CMK (cell line): ENCODE data around the gene HS3ST6.
"Not testable (repeated sequence)": the region's sequence is repeated elsewhere in the genome, so short reads cannot be mapped to it uniquely, and the experiment has no call there.

ENCODE experiments used
- DNase-seq: peaks from one replicate; pipeline ENCODE4 v3.0.0-alpha.2; 2010; ENCODE audit warnings: low read depth

Gene HS3ST6

DNA sequence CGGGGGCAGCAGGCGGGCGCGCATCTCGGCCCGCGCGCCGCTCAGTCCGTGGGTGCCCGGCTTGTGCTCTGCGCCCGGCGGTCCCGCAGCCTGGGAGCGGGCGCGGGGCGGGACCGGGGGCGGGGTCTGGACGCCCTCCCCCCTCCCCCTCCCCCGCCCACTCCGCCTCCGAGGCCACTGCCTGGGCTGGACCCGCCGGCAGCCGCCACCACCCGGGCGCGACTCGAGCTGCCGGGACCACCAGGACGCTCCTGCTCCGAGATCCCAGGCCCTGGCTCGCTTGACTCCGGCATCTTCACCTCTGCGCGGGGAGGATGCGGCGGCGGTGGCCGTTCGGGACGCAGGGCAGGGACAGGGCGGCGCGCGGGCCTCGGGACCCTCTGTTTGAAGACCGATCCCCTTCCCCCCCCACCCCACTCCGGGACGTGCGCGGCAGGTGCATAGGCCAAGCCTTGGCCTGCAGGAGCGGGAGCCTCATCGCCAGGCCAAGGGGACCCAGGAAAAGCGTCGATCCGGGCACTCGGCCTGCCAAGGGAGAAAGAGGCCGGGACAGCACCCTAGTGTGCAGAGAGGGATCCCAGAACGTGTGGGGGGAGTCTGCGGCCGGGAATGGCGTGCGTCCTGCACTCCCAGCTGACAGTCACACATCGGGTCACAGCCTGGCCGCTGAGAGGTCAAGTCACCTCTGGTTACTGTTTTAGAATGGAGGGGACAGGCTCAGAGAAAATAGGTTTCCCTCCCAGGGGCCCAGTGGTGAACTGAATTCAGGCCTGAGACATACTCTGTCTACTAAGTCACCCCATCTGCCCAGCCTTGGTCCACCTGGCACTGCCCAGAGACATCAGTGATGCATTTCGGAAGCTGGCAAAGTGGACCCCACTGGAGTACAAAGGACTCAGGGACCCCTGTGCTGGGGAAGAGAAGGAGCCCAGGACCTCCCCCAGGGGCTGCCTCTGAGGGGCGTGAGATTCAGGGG, at the start of gene HS3ST6:
Gene HS3ST6 (minus strand): TSS at position 65 of the 976 bp plus-strand sequence. CDS start 92 bp downstream, outside the sequence.
- DNase-seq, result no peak

DNA sequence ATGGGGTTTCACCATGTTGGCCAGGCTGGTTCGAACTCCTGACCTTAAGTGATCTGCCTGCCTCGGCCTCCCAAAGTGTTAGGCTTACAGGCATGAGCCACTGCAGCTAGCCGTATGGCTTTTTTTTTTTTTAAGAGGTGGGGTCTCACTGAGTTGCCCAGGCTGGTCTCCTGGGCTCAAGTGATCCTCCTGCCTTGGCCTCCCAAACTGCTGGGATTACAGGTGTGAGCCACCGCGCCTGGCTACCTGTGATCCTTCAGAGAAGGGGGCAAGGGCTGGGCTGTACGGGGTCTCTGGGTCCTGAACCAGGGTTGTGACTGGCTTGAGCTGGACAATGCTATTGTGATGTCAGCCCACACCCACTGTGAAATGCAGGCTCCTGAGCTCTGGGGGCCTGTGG, 48.2 kb upstream of the HS3ST6 start, which contains the start of gene RNF151:
Gene RNF151 (plus strand): TSS at position 397 of the 400 bp plus-strand sequence. CDS start 26 bp downstream, outside the sequence.
- no peak for DNase-seq

DNA sequence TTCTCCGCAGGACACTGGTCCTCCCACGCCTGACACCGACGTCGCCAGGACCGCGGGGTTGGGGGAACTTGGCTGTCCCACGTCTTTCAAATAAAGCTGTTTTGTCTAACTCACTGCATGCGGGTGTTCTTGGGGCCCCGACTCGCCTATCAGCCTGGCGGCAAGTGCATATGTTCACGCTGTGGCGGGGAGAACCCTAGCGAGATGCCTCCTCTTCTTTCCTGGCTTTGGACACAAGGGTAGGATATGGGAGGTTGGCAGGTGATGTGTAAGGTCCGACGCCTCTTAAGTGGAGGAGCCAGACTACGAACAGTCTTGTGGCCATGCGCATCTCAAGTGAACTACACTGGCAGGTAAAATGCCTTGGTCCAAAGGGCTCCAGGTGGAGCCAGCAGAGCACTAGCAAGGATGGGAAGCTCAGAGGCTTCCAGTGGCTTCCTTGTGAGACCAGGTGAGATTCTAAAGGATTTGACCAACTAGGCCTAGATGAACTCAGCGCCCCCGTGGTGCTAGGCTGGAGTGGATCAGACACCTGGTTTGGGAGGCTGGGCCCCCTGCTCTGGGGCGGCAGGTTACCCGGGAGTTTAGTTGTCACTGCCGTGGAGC, 47.3 kb upstream of the HS3ST6 start:
- no peak for DNase-seq

GRCh38 chr16:1964506-1965395, 46.5 kb upstream of the HS3ST6 start, which contains the start of gene RPS2:
Gene RPS2, minus strand, starts transcription at chr16:1964826. Its CDS starts 201 bp downstream, at chr16:1964625.
- peak; percentile 95 for DNase-seq

GRCh38 chr16:1963806-1964505, 45.7 kb upstream of the HS3ST6 start:
- DNase-seq, result no peak

DNA sequence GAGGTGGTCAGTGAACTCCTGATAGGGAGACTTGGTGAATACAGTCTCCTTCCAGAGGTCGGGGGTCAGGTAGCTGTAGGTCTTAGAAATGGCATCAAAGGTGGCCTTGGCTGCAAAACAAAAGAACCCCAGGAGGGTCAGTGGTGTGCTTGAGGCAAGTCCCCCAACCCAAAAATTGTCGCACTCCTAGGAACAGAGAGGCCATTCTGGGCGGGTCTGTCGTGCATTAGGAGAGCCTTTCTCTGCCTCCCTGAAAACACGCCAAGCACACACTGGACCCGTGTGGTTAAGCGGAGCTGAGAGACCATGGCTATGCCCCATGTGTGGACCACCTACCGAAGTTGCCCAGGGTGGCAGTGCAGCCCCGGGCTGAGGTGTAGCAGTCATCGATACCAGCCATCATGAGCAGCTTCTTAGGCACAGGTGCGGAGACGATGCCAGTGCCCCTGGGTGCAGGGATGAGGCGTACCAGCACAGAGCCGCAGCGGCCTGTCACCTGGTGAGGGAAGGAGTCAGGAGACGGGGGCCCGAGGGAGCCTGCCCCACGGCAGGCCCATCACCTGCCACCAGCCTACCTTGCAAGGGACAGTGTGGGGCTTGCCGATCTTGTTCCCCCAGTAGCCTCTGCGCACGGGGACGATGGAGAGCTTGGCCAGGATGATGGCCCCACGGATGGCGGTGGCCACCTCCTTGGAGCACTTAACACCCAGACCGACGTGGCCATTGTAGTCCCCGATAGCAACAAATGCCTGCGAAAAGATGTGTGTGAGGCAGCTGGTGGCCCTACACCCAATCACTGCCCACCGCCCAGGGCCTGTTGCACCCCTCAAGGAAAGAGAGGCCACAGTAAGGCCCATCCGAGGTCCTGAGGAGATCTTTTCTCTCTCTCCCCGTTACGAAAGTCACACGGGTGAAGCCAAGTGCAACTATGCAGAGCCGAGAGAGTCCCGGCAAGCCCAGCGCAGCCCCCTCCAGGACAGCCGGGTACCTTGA, 44.2 kb upstream of the HS3ST6 start:
- DNase-seq, result not testable (repeated sequence)

DNA sequence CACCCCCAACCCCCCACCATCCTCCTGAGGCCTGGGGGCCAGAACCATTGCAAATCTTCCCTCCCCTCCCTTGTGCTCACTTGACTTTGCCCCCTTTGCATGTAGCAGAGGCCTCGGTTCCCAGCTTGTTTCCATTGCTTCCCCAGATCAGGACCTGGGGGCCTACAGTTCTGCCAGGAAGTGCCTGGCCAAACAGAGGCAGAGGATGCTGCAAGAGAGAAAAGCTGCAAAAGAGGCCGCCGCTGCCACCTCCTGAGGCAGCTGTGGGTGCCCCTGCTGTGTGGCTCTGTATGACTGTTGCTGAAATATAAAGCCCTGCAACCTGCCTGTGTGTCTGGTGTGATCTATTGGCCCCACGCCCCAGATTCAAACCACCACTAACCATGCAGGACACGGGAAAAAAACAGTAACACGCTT, 43.4 kb upstream of the HS3ST6 start:
- no peak for DNase-seq

- no peak for DNase-seq
These were observed 42.7 kb upstream of the HS3ST6 start for GRCh38 chr16:1960665-1961630.

GRCh38 chr16:1959269-1960039, 41.2 kb upstream of the HS3ST6 start, which contains the start of gene NDUFB10:
Gene NDUFB10, plus strand, starts transcription at chr16:1959538. Its CDS starts 87 bp downstream, at chr16:1959625.
- peak; percentile 83 for DNase-seq

GRCh38 chr16:1958715-1959268, 40.6 kb upstream of the HS3ST6 start:
- no peak for DNase-seq

- DNase-seq, result not testable (repeated sequence)
These were observed 39.9 kb upstream of the HS3ST6 start for GRCh38 chr16:1958143-1958491.

- not testable (repeated sequence) for DNase-seq
These were observed 39.4 kb upstream of the HS3ST6 start for GRCh38 chr16:1957434-1958142.

GRCh38 chr16:1953734-1954133, 35.5 kb upstream of the HS3ST6 start:
- DNase-seq, result no peak

DNA sequence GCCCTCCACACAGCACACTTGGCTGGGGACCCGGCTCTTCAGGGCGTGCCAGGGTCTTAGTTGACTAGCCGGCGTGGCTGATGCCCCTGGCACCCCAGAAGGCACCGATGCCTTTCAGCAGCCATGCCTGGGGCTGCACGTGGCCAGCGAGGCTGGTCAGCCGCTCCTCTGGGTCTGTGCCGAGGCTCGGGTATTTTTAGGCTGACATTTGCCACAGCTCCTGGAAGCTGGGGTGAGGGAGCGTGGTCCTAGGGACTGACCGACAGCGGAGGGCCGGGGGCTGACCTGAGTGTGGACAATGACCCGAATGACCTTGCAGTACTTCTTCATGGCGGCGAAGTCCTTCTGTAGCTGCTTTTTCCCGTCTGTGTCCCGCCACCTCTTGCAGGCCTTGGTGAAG, 32.3 kb upstream of the HS3ST6 start:
- no peak for DNase-seq

DNA sequence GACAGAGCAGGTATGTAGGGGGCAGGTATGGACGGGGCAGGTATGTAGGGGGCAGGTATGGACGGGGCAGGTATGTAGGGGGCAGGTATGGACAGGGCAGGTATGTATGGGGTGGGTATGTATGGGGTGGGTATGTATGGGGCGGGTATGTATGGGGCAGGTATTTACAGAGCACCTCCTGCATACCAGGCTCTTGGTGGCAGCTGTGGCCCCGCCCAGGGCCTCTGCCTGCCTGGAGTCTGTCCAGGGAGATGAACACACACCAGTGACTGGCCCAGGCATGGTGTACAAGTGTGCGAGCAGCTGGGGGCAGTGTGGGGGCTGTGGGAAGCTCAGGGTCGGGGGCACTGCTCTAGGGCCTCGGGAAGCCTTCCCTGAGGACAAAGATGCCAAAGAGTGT, 31.8 kb upstream of the HS3ST6 start:
- DNase-seq, result no peak

- DNase-seq, result no peak
These were observed 31.3 kb upstream of the HS3ST6 start for GRCh38 chr16:1949507-1949906.

DNA sequence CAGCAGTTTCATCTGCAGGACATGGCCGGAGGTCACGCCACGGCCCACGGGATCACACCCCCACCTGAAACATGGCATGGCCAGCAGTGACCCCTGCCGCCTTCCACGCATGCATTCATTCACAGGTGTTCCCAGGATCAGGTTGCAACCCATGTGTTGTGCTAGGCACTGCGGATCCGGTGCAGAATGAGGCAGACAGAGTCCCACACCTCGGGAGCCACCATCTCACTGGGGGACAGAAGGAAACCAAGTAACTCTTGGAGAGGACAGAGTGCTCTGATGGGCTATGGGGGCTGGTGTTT, 29.1 kb upstream of the HS3ST6 start:
- no peak for DNase-seq
